ACHN (cell line): ENCODE data around the gene RASSF4.

Experiments
- DNase-seq: peaks from one replicate; pipeline ENCODE4 v3.0.0-alpha.2; 2015
- in situ Hi-C: cut with HindIII; loops from 2 replicates; pipeline ENCODE4 v1.10.0; 2017; ENCODE audit warnings: low sequenced_read_pairs, low pct_ligation_motif_present, low pct_unique_long_range_greater_than_20kb

The RASSF4 gene

GRCh38 chr10:44992070-44992731, 32.6 kb downstream of the RASSF4 start:
- DNase-seq, result no peak
- in situ Hi-C loops, result no loop called here

- DNase-seq, result no peak
- in situ Hi-C loops, result no loop called here
Measured at GRCh38 chr10:44992732-44993225, 33.2 kb downstream of the RASSF4 start.

GRCh38 chr10:44993226-44993921, 33.8 kb downstream of the RASSF4 start:
- no peak for DNase-seq
- in situ Hi-C loops, result no loop called here

- no peak for DNase-seq
- in situ Hi-C loops, result no loop called here
Measured at GRCh38 chr10:44993922-44994751, 34.5 kb downstream of the RASSF4 start.

GRCh38 chr10:44994752-44995530, 35.3 kb downstream of the RASSF4 start:
- in situ Hi-C loops, result no loop called here
- no peak for DNase-seq

GRCh38 chr10:44995581-44995913, 35.9 kb downstream of the RASSF4 start:
- no peak for DNase-seq
- in situ Hi-C loops, result no loop called here

- DNase-seq, result no peak
- in situ Hi-C loops, result no loop called here
Measured at GRCh38 chr10:44995914-44996669, 36.5 kb downstream of the RASSF4 start.

- no peak for DNase-seq
- in situ Hi-C loops, result no loop called here
Measured at GRCh38 chr10:44997105-44997748, 37.6 kb downstream of the RASSF4 start.

GRCh38 chr10:44998146-44998631, 38.6 kb downstream of the RASSF4 start:
- in situ Hi-C loops, result no loop called here
- DNase-seq, result no peak

GRCh38 chr10:45000138-45000751, 40.6 kb downstream of the RASSF4 start:
- in situ Hi-C loops, result no loop called here

GRCh38 chr10:45000752-45001380, 41.3 kb downstream of the RASSF4 start, which contains the start of gene ZNF22:
TSS of gene ZNF22 (plus strand) at chr10:45000923. CDS start at chr10:45003369, 2,446 bp downstream.
- peak; percentile 51 for DNase-seq
- in situ Hi-C loops, result no loop called here

More at GRCh38 chr10:45000138-45000751, 40.6 kb downstream of the RASSF4 start:
- DNase-seq, result no peak

GRCh38 chr10:45001381-45002148, 42.0 kb downstream of the RASSF4 start:
- DNase-seq, result peak; percentile 56
- in situ Hi-C loops, result no loop called here

GRCh38 chr10:45003432-45004000, 43.9 kb downstream of the RASSF4 start:
- DNase-seq, result no peak
- in situ Hi-C loops, result no loop called here

GRCh38 chr10:45004661-45005060, 45.1 kb downstream of the RASSF4 start:
- in situ Hi-C loops, result no loop called here
- no peak for DNase-seq

GRCh38 chr10:45005284-45005683, 45.7 kb downstream of the RASSF4 start:
- no peak for DNase-seq
- in situ Hi-C loops, result no loop called here
